H1 (cell line): ENCODE data around the gene TRA2A. TPM values are rescaled to one million over a fixed set of nuclear protein-coding genes. Genes with fewer than 3 reads are reported as not detected.
"Not testable (repeated sequence)": the region's sequence is repeated elsewhere in the genome, so short reads cannot be mapped to it uniquely, and the experiment has no call there.

Source experiments
- CTCF ChIA-PET: fragments of 300-600 bp; sonication (Branson Sonifier 250); formaldehyde crosslinking; loops from one replicate; lab custom pipeline; 2021; ENCODE audit not compliant: partially characterized antibody; lab: Charles Lee
- POLR2A ChIA-PET: fragments of 300-600 bp; sonication (Branson Sonifier 250); formaldehyde crosslinking; loops from one replicate; lab custom pipeline; 2021; ENCODE audit warnings: inconsistent platforms; ENCODE audit not compliant: partially characterized antibody; lab: Charles Lee
- DNase-seq, 2 experiments: peaks; one replicate each; pipeline versions ENCODE4 v3.0.0 to v3.0.0-alpha.2; 2010 to 2022; ENCODE audit warnings: low spot score in 2 of 2, low read depth in 1 of 2, mixed read lengths in 1 of 2
- FAIRE-seq: peaks from 2 replicates; lab custom pipeline; 2011; peaks lifted over from hg19 to GRCh38; lab: Jason Lieb, UNC
- H2AFZ ChIP-seq: 2 replicates; pipeline ENCODE4 v1.8.1; 2012; ENCODE audit warnings: low read length, inconsistent platforms
- H2AK5ac ChIP-seq: 2 replicates; pipeline ENCODE4 v1.6.1; 2013; ENCODE audit warnings: low read depth, low read length
- H2BK120ac ChIP-seq: replicated peaks from 2 replicates; pipeline ENCODE3; 2013; ENCODE audit warnings: low read depth, low read length, inconsistent platforms
- H2BK12ac ChIP-seq: 2 replicates; pipeline ENCODE4 v1.6.1; 2013; ENCODE audit warnings: low read depth, low read length
- H2BK15ac ChIP-seq: 2 replicates; pipeline ENCODE4 v1.6.1; 2013; ENCODE audit warnings: low read length
- H2BK20ac ChIP-seq: 2 replicates; pipeline ENCODE4 v1.6.1; 2013; ENCODE audit warnings: low read length
- H2BK5ac ChIP-seq: 2 replicates; pipeline ENCODE4 v1.6.1; 2013; ENCODE audit warnings: low read depth, low read length
- H3K14ac ChIP-seq: 2 replicates; pipeline ENCODE4 v1.6.1; 2013; ENCODE audit warnings: inconsistent platforms; ENCODE audit not compliant: insufficient read length
- H3K18ac ChIP-seq: 2 replicates; pipeline ENCODE4 v1.6.1; 2013; ENCODE audit warnings: low read length; ENCODE audit errors: extremely low read depth
- H3K23ac ChIP-seq: 2 replicates; pipeline ENCODE4 v1.6.1; 2013; ENCODE audit warnings: inconsistent platforms; ENCODE audit not compliant: insufficient read length
- H3K23me2 ChIP-seq: 2 replicates; pipeline ENCODE4 v1.6.1; 2013; ENCODE audit warnings: low read depth, low read length
- H3K27ac ChIP-seq: 2 replicates; pipeline ENCODE4 v1.6.1; 2011; ENCODE audit warnings: low read depth, low read length, inconsistent platforms
- H3K27me3 ChIP-seq, 4 experiments: replicated peaks in 1 of 4; 1 replicate in 1 of 4; 2 replicates in 3 of 4; pipeline versions ENCODE4 v1.6.1 to v1.8.1; 2011 to 2013; ENCODE audit warnings: low read length in 3 of 4, mild to moderate bottlenecking in 3 of 4, inconsistent platforms in 2 of 4, mixed read lengths in 2 of 4, moderate library complexity in 1 of 4; ENCODE audit not compliant: control insufficient read depth in 3 of 4, insufficient read depth in 3 of 4; ENCODE audit errors: extremely low read depth in 1 of 4
- H3K36me3 ChIP-seq, 4 experiments: 2 replicates each; pipeline versions ENCODE4 v1.6.1 to v1.8.1; 2011 to 2013; ENCODE audit warnings: mild to moderate bottlenecking in 4 of 4, low read length in 3 of 4, moderate library complexity in 2 of 4, control low read depth in 1 of 4, inconsistent platforms in 1 of 4; ENCODE audit not compliant: insufficient read depth in 4 of 4, control insufficient read depth in 2 of 4
- H3K4ac ChIP-seq: replicated peaks from 2 replicates; pipeline ENCODE3; 2013; ENCODE audit warnings: low read length, low read depth, mixed read lengths, inconsistent platforms; ENCODE audit not compliant: insufficient read length
- H3K4me1 ChIP-seq, 4 experiments: replicated peaks in 1 of 4; 1 replicate in 1 of 4; 2 replicates in 3 of 4; pipeline versions ENCODE4 v1.6.1 to v1.8.1; 2011 to 2013; ENCODE audit warnings: low read length in 3 of 4, inconsistent platforms in 2 of 4, mixed read lengths in 1 of 4; ENCODE audit not compliant: insufficient read depth in 4 of 4, control insufficient read depth in 3 of 4
- H3K4me2 ChIP-seq, 2 experiments: 2 replicates each; pipeline versions ENCODE4 v1.6.1 to v1.8.1; 2011 to 2013; ENCODE audit warnings: low read depth in 2 of 2, low read length in 2 of 2, control low read depth in 1 of 2, inconsistent platforms in 1 of 2, mild to moderate bottlenecking in 1 of 2; ENCODE audit not compliant: insufficient read depth in 1 of 2
- H3K4me3 ChIP-seq, 4 experiments: fragments of 200-600, 300-600 bp in 1 of 4; sonication (generic), shearing (Covaris generic), sonication (Bioruptor Twin) in 1 of 4; 2 replicates each; pipeline versions ENCODE4 v1.5.1 to v1.8.1; 2011 to 2016; ENCODE audit warnings: low read length in 4 of 4, low read depth in 3 of 4, control low read depth in 2 of 4, inconsistent platforms in 2 of 4, mild to moderate bottlenecking in 2 of 4, mixed read lengths in 1 of 4, moderate library complexity in 1 of 4; ENCODE audit not compliant: insufficient read depth in 2 of 4; ENCODE audit errors: extremely low read depth in 1 of 4
- H3K56ac ChIP-seq: replicated peaks from 2 replicates; pipeline ENCODE3; 2013; ENCODE audit warnings: low read depth, mild to moderate bottlenecking, mixed read lengths, low read length, inconsistent platforms; ENCODE audit not compliant: insufficient read length
- H3K79me1 ChIP-seq: 2 replicates; pipeline ENCODE4 v1.6.1; 2013; ENCODE audit warnings: low read depth, low read length, control low read depth
- H3K79me2 ChIP-seq, 2 experiments: 2 replicates each; pipeline versions ENCODE4 v1.6.1 to v1.8.1; 2012 to 2013; ENCODE audit warnings: low read length in 2 of 2, mild to moderate bottlenecking in 2 of 2, inconsistent platforms in 1 of 2; ENCODE audit not compliant: insufficient read depth in 2 of 2, control insufficient read depth in 1 of 2
- H3K9ac ChIP-seq, 4 experiments: replicated peaks in 1 of 4; 1 replicate in 1 of 4; 2 replicates in 3 of 4; pipeline versions ENCODE4 v1.6.1 to v1.8.1; 2011 to 2013; ENCODE audit warnings: low read depth in 3 of 4, low read length in 3 of 4, control low read depth in 2 of 4, mild to moderate bottlenecking in 2 of 4, moderate library complexity in 2 of 4, inconsistent platforms in 1 of 4; ENCODE audit errors: extremely low read depth in 1 of 4
- H3K9me3 ChIP-seq, 2 experiments: 2 replicates each; pipeline versions ENCODE4 v1.6.1 to v1.8.1; 2012 to 2013; ENCODE audit warnings: mild to moderate bottlenecking in 2 of 2, moderate library complexity in 2 of 2, control low read depth in 1 of 2, inconsistent platforms in 1 of 2, low read depth in 1 of 2, low read length in 1 of 2, mixed read lengths in 1 of 2; ENCODE audit not compliant: insufficient read depth in 2 of 2
- H4K20me1 ChIP-seq, 2 experiments: replicated peaks in 1 of 2; 2 replicates each; pipeline versions ENCODE3 to v1.8.1; 2011 to 2013; ENCODE audit warnings: inconsistent platforms in 2 of 2, low read length in 2 of 2, mild to moderate bottlenecking in 1 of 2; ENCODE audit not compliant: insufficient read depth in 2 of 2, control insufficient read depth in 1 of 2
- H4K5ac ChIP-seq: 2 replicates; pipeline ENCODE4 v1.6.1; 2013; ENCODE audit warnings: low read length, low read depth, mixed read lengths, inconsistent platforms; ENCODE audit not compliant: insufficient read length
- H4K8ac ChIP-seq: 2 replicates; pipeline ENCODE4 v1.8.0; 2013; ENCODE audit warnings: mild to moderate bottlenecking, moderate library complexity, low read length, inconsistent platforms; ENCODE audit not compliant: insufficient read depth; ENCODE audit errors: extremely low read depth
- H4K91ac ChIP-seq: replicated peaks from 2 replicates; pipeline ENCODE3; 2013; ENCODE audit warnings: low read length, mixed read lengths, inconsistent platforms; ENCODE audit not compliant: insufficient read length
- WGBS, 2 experiments: shearing (Covaris generic) in 1 of 2; methylation state at CpG; one replicate each; pipeline versions ENCODE4 v1.1.6 to v1.1.7; 2013 to 2015; ENCODE audit warnings: low lambda C conversion rate in 2 of 2, mixed read lengths in 2 of 2, inconsistent platforms in 1 of 2, low coverage in 1 of 2, missing lambda C conversion rate in 1 of 2; ENCODE audit not compliant: insufficient replicate concordance in 2 of 2, insufficient coverage in 1 of 2, insufficient read length in 1 of 2; ENCODE audit errors: extremely low coverage in 1 of 2, missing lambda C conversion rate in 1 of 2; 5-methylcytosine and 5-hydroxymethylcytosine counted together
- polyA plus RNA-seq, 7 experiments: library from polyadenylated mRNA; depleted of rRNA in 3 of 7; stranded (reverse) in 5 of 7; unstranded in 2 of 7; fragments of >200 nt in 5 of 7; fragments of 200-250 nt in 2 of 7; gene quantifications; 1 replicate in 5 of 7; 2 replicates in 1 of 7; 4 replicates in 1 of 7; pipeline versions ENCODE4 v1.2.1 to v1.2.3, GENCODE V29; 2011 to 2013; ENCODE audit warnings: missing spikeins in 2 of 7, mixed read lengths in 2 of 7
- total RNA-seq: library from RNA; stranded (reverse); fragmentation: NEBNext Ultra II Directional; extraction: Animal tissue kit (Norgen Biotek cat#: 25700); gene quantifications from 2 replicates; pipeline ENCODE4 v1.2.1, GENCODE V29; 2021

Gene TRA2A
- total and polyA plus RNA-seq, 2 of the 8 experiments (the other 6 are each of a cell fraction or from before 2014, with no cell fraction given) = 116 to 125 TPM

DNA sequence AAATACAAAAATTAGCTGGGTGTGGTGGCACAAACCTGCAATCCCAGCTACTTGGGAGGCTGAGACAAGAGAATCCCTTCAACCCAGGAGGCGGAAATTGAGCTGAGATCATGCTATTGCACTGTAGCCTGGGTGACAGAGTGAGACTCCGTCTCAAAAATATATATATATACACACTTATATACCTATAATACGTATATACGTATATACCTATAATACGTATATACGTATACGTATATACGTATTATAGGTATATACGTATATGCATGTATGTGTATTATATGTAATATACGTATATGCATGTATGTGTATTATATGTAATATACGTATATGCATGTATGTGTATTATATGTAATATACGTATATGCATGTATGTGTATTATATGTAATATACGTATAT, 43.1 kb downstream of the TRA2A start:
- H4K8ac ChIP-seq = not testable (repeated sequence)

More for the DNA sequence above, 43.1 kb downstream of the TRA2A start:
- H4K91ac ChIP-seq, H2BK15ac ChIP-seq, H3K4me3 ChIP-seq, H3K9me3 ChIP-seq, H2AFZ ChIP-seq, H4K20me1 ChIP-seq, FAIRE-seq, H3K23me2 ChIP-seq, H3K14ac ChIP-seq, H4K5ac ChIP-seq, H3K36me3 ChIP-seq, H2BK120ac ChIP-seq, H2BK12ac ChIP-seq, H3K27ac ChIP-seq, H3K4me2 ChIP-seq, H3K23ac ChIP-seq, H3K79me1 ChIP-seq, H2BK20ac ChIP-seq, H3K56ac ChIP-seq, H3K18ac ChIP-seq, H3K27me3 ChIP-seq, H3K79me2 ChIP-seq, H3K4me1 ChIP-seq, H3K4ac ChIP-seq, DNase-seq, H2BK5ac ChIP-seq, H2AK5ac ChIP-seq, H3K9ac ChIP-seq: not testable (repeated sequence)
- ChIA-PET POLR2A (interaction anchor here (0.6 to 6.8 kb wide), 6 partner anchors 10 to 37 kb away, joined by 3 to 68 read pairs (median 4); no protein-coding TSS in a partner anchor), CTCF (interaction anchor here (0.9 to 1.2 kb wide), 3 partner anchors 10 to 58 kb away, joined by 3 to 4 read pairs (median 3); no protein-coding TSS in a partner anchor)
- WGBS, 2 experiments = 90 to 100% methylated on average over 5 to 13 of the region's 13 CpGs
